Neural cell (in vitro differentiated cells): ENCODE results near the gene NR1D1. TPM values are rescaled to one million over a fixed set of nuclear protein-coding genes. Genes with fewer than 3 reads are reported as not detected.

Source experiments
- H2AFZ ChIP-seq: fragments of 200-600, 300-800 bp; sonication (generic), shearing (Covaris generic); 2 replicates; pipeline ENCODE4 v1.6.0; 2014; ENCODE audit warnings: low read depth, mild to moderate bottlenecking, antibody characterized with exemption, low read length, moderate library complexity
- H3F3A ChIP-seq: fragments of 200-600 bp; shearing (Covaris generic); 2 replicates; pipeline ENCODE4 v1.6.1; 2016; ENCODE audit warnings: mild to moderate bottlenecking, moderate library complexity, mixed read lengths, antibody characterized with exemption, low read length; ENCODE audit not compliant: insufficient read depth, poor library complexity, severe bottlenecking
- H3K27ac ChIP-seq: fragments of 200-600, 300-800 bp; sonication (generic), shearing (Covaris generic); 2 replicates; pipeline ENCODE4 v1.5.1; 2014; ENCODE audit warnings: mild to moderate bottlenecking, low read length, moderate library complexity
- H3K27me3 ChIP-seq: fragments of 300-800, 200-600 bp; sonication (generic), shearing (Covaris generic); 2 replicates; pipeline ENCODE4 v1.6.0; 2014; ENCODE audit warnings: mild to moderate bottlenecking, low read depth, low read length, moderate library complexity; ENCODE audit not compliant: insufficient read depth
- H3K36me3 ChIP-seq: fragments of 300-800, 200-600 bp; sonication (generic), shearing (Covaris generic); 2 replicates; pipeline ENCODE4 v1.5.1; 2014; ENCODE audit warnings: mild to moderate bottlenecking, antibody characterized with exemption, low read length, moderate library complexity; ENCODE audit not compliant: insufficient read depth
- H3K4me2 ChIP-seq: fragments of 300-800, 200-600 bp; sonication (generic), shearing (Covaris generic); 2 replicates; pipeline ENCODE4 v1.6.0; 2014; ENCODE audit warnings: mild to moderate bottlenecking, low read length
- H3K4me3 ChIP-seq: fragments of 300-800, 200-600 bp; sonication (generic), shearing (Covaris generic); 2 replicates; pipeline ENCODE4 v1.5.1; 2014; ENCODE audit warnings: mild to moderate bottlenecking, low read length, moderate library complexity
- H3K79me2 ChIP-seq: fragments of 200-600 bp; shearing (Covaris generic); replicated peaks from 2 replicates; pipeline ENCODE4 v1.6.0; 2014; ENCODE audit warnings: mild to moderate bottlenecking, low read length, moderate library complexity; ENCODE audit not compliant: insufficient read depth
- H3K9ac ChIP-seq: fragments of 300-800, 200-600 bp; sonication (generic), shearing (Covaris generic); 2 replicates; pipeline ENCODE4 v1.6.1; 2016; ENCODE audit warnings: mild to moderate bottlenecking, low read length, mixed read lengths
- H3K9me2 ChIP-seq: fragments of 200-600 bp; shearing (Covaris generic); 2 replicates; pipeline ENCODE4 v1.6.1; 2016; ENCODE audit warnings: mild to moderate bottlenecking, low read length, mixed read lengths; ENCODE audit not compliant: insufficient read depth
- H3K9me3 ChIP-seq: fragments of 200-600, 300-800 bp; sonication (generic), shearing (Covaris generic); 2 replicates; pipeline ENCODE4 v1.6.1; 2016; ENCODE audit warnings: mild to moderate bottlenecking, mixed run types, low read length, moderate library complexity, mixed read lengths
- H4K20me1 ChIP-seq: fragments of 200-600 bp; shearing (Covaris generic); 2 replicates; pipeline ENCODE4 v1.6.1; 2016; ENCODE audit warnings: mild to moderate bottlenecking, mixed run types; ENCODE audit not compliant: insufficient read depth
- CTCF ChIP-seq: fragments of 450-650 bp; IDR thresholded peaks from 2 replicates; pipeline ENCODE4 v1.5.1; 2014; ENCODE audit warnings: antibody characterized with exemption, mild to moderate bottlenecking, moderate library complexity; ENCODE audit not compliant: poor library complexity, severe bottlenecking
- EP300 ChIP-seq: fragments of 450-650 bp; conservative IDR thresholded peaks from 2 replicates; pipeline ENCODE4 v1.6.1; 2014; ENCODE audit warnings: antibody characterized with exemption, mild to moderate bottlenecking, moderate library complexity; ENCODE audit not compliant: poor library complexity, severe bottlenecking
- EZH2 ChIP-seq: fragments of 200-600, 300-800 bp; shearing (Covaris generic), sonication (generic); IDR thresholded peaks from 2 replicates; pipeline ENCODE4 v1.6.1; 2014; ENCODE audit warnings: antibody characterized with exemption, low read length, borderline replicate concordance, mild to moderate bottlenecking; ENCODE audit not compliant: insufficient read depth, poor library complexity, severe bottlenecking
- MXI1 ChIP-seq: fragments of 450-650 bp; conservative IDR thresholded peaks from 2 replicates; pipeline ENCODE4 v1.6.1; 2014; ENCODE audit warnings: antibody characterized with exemption, mild to moderate bottlenecking; ENCODE audit not compliant: poor library complexity, severe bottlenecking
- POLR2AphosphoS5 ChIP-seq: IDR thresholded peaks from 2 replicates; pipeline ENCODE4 v1.6.1; 2012
- RAD21 ChIP-seq: fragments of 450-650 bp; conservative IDR thresholded peaks from 2 replicates; pipeline ENCODE4 v1.6.1; 2014; ENCODE audit warnings: antibody characterized with exemption, mild to moderate bottlenecking, moderate library complexity
- REST ChIP-seq: IDR thresholded peaks from 2 replicates; pipeline ENCODE4 v1.6.1; 2012; ENCODE audit warnings: borderline replicate concordance
- SMC3 ChIP-seq: fragments of 450-650 bp; conservative IDR thresholded peaks from 2 replicates; pipeline ENCODE4 v1.6.1; 2014; ENCODE audit warnings: antibody characterized with exemption, mild to moderate bottlenecking, moderate library complexity; ENCODE audit not compliant: poor library complexity
- TAF1 ChIP-seq: IDR thresholded peaks from 2 replicates; pipeline ENCODE4 v1.6.1; 2012; ENCODE audit warnings: low read depth
- polyA plus RNA-seq: library from polyadenylated mRNA; depleted of rRNA; stranded (reverse); fragments of >200 nt; gene quantifications from 2 replicates; pipeline ENCODE4 v1.2.3, GENCODE V29; 2014

NR1D1 gene
- polyA plus RNA-seq, 1 donor from 2014 or later, result 0.73 TPM

- no peak overlapping the region for H3K9ac ChIP-seq
- no peaks in the 10 kb centered on the region for H3K36me3 ChIP-seq
- H3F3A ChIP-seq, result no peaks in the 10 kb centered on the region
These were observed 8.5 kb downstream of the NR1D1 start for GRCh38 chr17:40091691-40092397.

More at GRCh38 chr17:40091691-40092397, 8.5 kb downstream of the NR1D1 start:
- Histone ChIP-seq H3K4me3 (no peak overlapping the region), H4K20me1 (no peaks in the 10 kb centered on the region), H3K79me2 (no peaks in the 10 kb centered on the region), H3K4me2 (no peak overlapping the region), H2AFZ (no peak overlapping the region), H3K27me3 (no peaks in the 10 kb centered on the region), H3K27ac (no peak overlapping the region), H3K9me2 (no peaks in the 10 kb centered on the region), H3K9me3 (no peaks in the 10 kb centered on the region)
- TF ChIP-seq TAF1, result no peak
- TF ChIP-seq POLR2AphosphoS5, result no peak
- TF ChIP-seq CTCF, result no peak
- no peak for TF ChIP-seq REST
- no peak for TF ChIP-seq SMC3
- TF ChIP-seq EZH2, result no peak
- no peak for TF ChIP-seq MXI1
- no peak for TF ChIP-seq EP300
- no peak for TF ChIP-seq RAD21
